Fibroblast of mammary gland (primary cell): Measurements from ENCODE around the gene VTI1B.
"Not testable (repeated sequence)": the region's sequence is repeated elsewhere in the genome, so short reads cannot be mapped to it uniquely, and the experiment has no call there.

Source experiments
- DNase-seq: peaks from one replicate; pipeline ENCODE4 v3.0.0-alpha.2; 2010; ENCODE audit warnings: low read depth
- H3K4me3 ChIP-seq: 2 replicates; pipeline ENCODE4 v1.5.1; 2011; ENCODE audit warnings: low read depth, mild to moderate bottlenecking, low read length, moderate library complexity; ENCODE audit not compliant: control insufficient read depth
- CTCF ChIP-seq: conservative IDR thresholded peaks from 2 replicates; pipeline ENCODE4 v1.5.1; 2011; ENCODE audit warnings: low read depth, low read length, inconsistent platforms; ENCODE audit not compliant: control insufficient read depth, insufficient read depth

VTI1B gene

GRCh38 chr14:67710209-67710608 lies 35.8 kb upstream of the VTI1B start:
- no peak overlapping the region for H3K4me3 ChIP-seq
- no peak for TF ChIP-seq CTCF
- peak; percentile 23 for DNase-seq

- DNase-seq, H3K4me3 ChIP-seq: not testable (repeated sequence)
Observed at GRCh38 chr14:67709796-67710195, 35.4 kb upstream of the VTI1B start.

- DNase-seq, result not testable (repeated sequence)
Observed at GRCh38 chr14:67709346-67709745, 34.9 kb upstream of the VTI1B start.

GRCh38 chr14:67705211-67705610 lies 30.8 kb upstream of the VTI1B start:
- no peak overlapping the region for H3K4me3 ChIP-seq
- DNase-seq, result no peak
- TF ChIP-seq CTCF, result no peak

More at GRCh38 chr14:67709346-67709745, 34.9 kb upstream of the VTI1B start:
- H3K4me3 ChIP-seq, result not testable (repeated sequence)

- peak; percentile 60 for DNase-seq
- TF ChIP-seq CTCF, result peak; percentile 80
- no peak overlapping the region for H3K4me3 ChIP-seq
Observed at GRCh38 chr14:67704484-67705089, 30.2 kb upstream of the VTI1B start.

- no peak for TF ChIP-seq CTCF
- H3K4me3 ChIP-seq, result no peak overlapping the region
- DNase-seq, result no peak
Observed at GRCh38 chr14:67703997-67704396, 29.6 kb upstream of the VTI1B start.

- DNase-seq, result not testable (repeated sequence)
Observed at GRCh38 chr14:67701492-67701891, 27.1 kb upstream of the VTI1B start, which contains the start of gene RDH12. Gene RDH12, plus strand, starts transcription at chr14:67701886. Its CDS starts 20,757 bp downstream, at chr14:67722643.

GRCh38 chr14:67698179-67698578 lies 23.7 kb upstream of the VTI1B start:
- no peak for DNase-seq
- TF ChIP-seq CTCF, result no peak
- no peak overlapping the region for H3K4me3 ChIP-seq

More at GRCh38 chr14:67701492-67701891, 27.1 kb upstream of the VTI1B start, which contains the start of gene RDH12:
- H3K4me3 ChIP-seq, result not testable (repeated sequence)
